ENCODE data around the gene BBS1. TPM values are rescaled to one million over a fixed set of nuclear protein-coding genes. Genes with fewer than 3 reads are reported as not detected.

BBS1 gene
- polyA plus RNA-seq, 2 of the 4 experiments (the other 2 are of a cell fraction) = 12.5 TPM

- POLR2A ChIA-PET = interaction anchor here (2.6 kb wide), 1 partner anchor 9 kb away, joined by 16 read pairs; the partner anchor contains the start of gene DPP3
- no peak overlapping the region for H3K4me3 ChIP-seq
- H3K27ac ChIP-seq = no peak overlapping the region
- CTCF ChIA-PET = interaction anchor here (0.9 to 4.8 kb wide), 8 partner anchors 8 to 82 kb away, joined by 3 to 37 read pairs (median 4); partner anchors contain the start of gene DPP3
- no peak for DNase-seq (ENCODE audit: low read depth in 1 of 2, low spot score in 1 of 2)
- H3K9me3 ChIP-seq = no peaks in the 10 kb centered on the region
- H3K4me2 ChIP-seq = no peak overlapping the region
- FAIRE-seq = no peak
- ATAC-seq = no peak
- H3K4me1 ChIP-seq = peaks cover 7% of the 10 kb centered on the region
- TF ChIP-seq FOSB (CRISPR knock-in tag; IDR thresholded peaks at IDR 0.05) = no peak
- no peak for TF ChIP-seq ZFP36 (IDR thresholded peaks at IDR 0.05; ENCODE audit: borderline replicate concordance, partially characterized antibody)
- no peak for TF ChIP-seq RARB (CRISPR knock-in tag; IDR thresholded peaks at IDR 0.05)
- TF ChIP-seq POLR2A (IDR thresholded peaks at IDR 0.05; ENCODE audit: low read length) = no peak
- no peak for TF ChIP-seq RAD21 (conservative IDR thresholded peaks at IDR 0.05 in 1 of 2, IDR thresholded peaks at IDR 0.05 in 1 of 2)
- TF ChIP-seq ZC3H11A (IDR thresholded peaks at IDR 0.05) = no peak
- TF ChIP-seq EP300 (IDR thresholded peaks at IDR 0.05) = no peak
- no peak for TF ChIP-seq CBX8 (IDR thresholded peaks at IDR 0.05)
- no peak for TF ChIP-seq CBX2 (IDR thresholded peaks at IDR 0.05; ENCODE audit: borderline replicate concordance, low read depth)
- TF ChIP-seq EHF (CRISPR knock-in tag; IDR thresholded peaks at IDR 0.05) = no peak
- TF ChIP-seq, protein P1, sequence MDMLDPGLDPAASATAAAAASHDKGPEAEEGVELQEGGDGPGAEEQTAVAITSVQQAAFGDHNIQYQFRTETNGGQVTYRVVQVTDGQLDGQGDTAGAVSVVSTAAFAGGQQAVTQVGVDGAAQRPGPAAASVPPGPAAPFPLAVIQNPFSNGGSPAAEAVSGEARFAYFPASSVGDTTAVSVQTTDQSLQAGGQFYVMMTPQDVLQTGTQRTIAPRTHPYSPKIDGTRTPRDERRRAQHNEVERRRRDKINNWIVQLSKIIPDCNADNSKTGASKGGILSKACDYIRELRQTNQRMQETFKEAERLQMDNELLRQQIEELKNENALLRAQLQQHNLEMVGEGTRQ (IDR thresholded peaks at IDR 0.05) = no peak
- no peak for TF ChIP-seq HOXB5 (CRISPR knock-in tag; IDR thresholded peaks at IDR 0.05)
- no peak for TF ChIP-seq SREBF2 (IDR thresholded peaks at IDR 0.05)
- WGBS (ENCODE audit: missing lambda C conversion rate) = 95% methylated on average over 15 of the region's 16 CpGs
These were observed 39.3 kb upstream of the BBS1 start for GRCh38 chr11:66471142-66471541.

GRCh38 chr11:66472054-66472453 is 38.4 kb upstream of the BBS1 start:
- TF ChIP-seq SREBF2 (IDR thresholded peaks at IDR 0.05) (no peak), NPAS2 (CRISPR knock-in tag; IDR thresholded peaks at IDR 0.05; ENCODE audit: borderline replicate concordance) (no peak), JUNB (IDR thresholded peaks at IDR 0.05) (no peak), JUN (IDR thresholded peaks at IDR 0.05) (no peak), HDAC2 (IDR thresholded peaks at IDR 0.05) (no peak), FOSB (CRISPR knock-in tag; IDR thresholded peaks at IDR 0.05) (no peak), ZSCAN20 (CRISPR knock-in tag; IDR thresholded peaks at IDR 0.05) (no peak), RNF2 (IDR thresholded peaks at IDR 0.05; ENCODE audit: borderline replicate concordance, low read depth) (no peak), ESRRA (IDR thresholded peaks at IDR 0.05; ENCODE audit: borderline replicate concordance, low read length) (no peak), TP53 (CRISPR knock-in tag; IDR thresholded peaks at IDR 0.05) (no peak)
- TF ChIP-seq, protein P2, sequence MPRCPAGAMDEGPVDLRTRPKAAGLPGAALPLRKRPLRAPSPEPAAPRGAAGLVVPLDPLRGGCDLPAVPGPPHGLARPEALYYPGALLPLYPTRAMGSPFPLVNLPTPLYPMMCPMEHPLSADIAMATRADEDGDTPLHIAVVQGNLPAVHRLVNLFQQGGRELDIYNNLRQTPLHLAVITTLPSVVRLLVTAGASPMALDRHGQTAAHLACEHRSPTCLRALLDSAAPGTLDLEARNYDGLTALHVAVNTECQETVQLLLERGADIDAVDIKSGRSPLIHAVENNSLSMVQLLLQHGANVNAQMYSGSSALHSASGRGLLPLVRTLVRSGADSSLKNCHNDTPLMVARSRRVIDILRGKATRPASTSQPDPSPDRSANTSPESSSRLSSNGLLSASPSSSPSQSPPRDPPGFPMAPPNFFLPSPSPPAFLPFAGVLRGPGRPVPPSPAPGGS (IDR thresholded peaks at IDR 0.05) = no peak
- 97% methylated on average over 9 of the region's 9 CpGs for WGBS (ENCODE audit: missing lambda C conversion rate)
- ATAC-seq (no peak), FAIRE-seq (no peak), DNase-seq (ENCODE audit: low read depth in 1 of 2, low spot score in 1 of 2) (no peak)
- ChIA-PET CTCF (interaction anchor here (1.1 to 4.8 kb wide), 3 partner anchors 7 to 51 kb away, joined by 3 to 37 read pairs (median 5); partner anchors contain the start of genes DPP3 and NPAS4), POLR2A (interaction anchor here (2.6 kb wide), 1 partner anchor 8 kb away, joined by 16 read pairs; the partner anchor contains the start of gene DPP3)
- no peak overlapping the region for H3K4me3 ChIP-seq
- H3K27ac ChIP-seq = no peak overlapping the region
- no peaks in the 10 kb centered on the region for H3K9me3 ChIP-seq
- H3K4me1 ChIP-seq = peaks cover 7% of the 10 kb centered on the region
- no peak overlapping the region for H3K4me2 ChIP-seq

DNA sequence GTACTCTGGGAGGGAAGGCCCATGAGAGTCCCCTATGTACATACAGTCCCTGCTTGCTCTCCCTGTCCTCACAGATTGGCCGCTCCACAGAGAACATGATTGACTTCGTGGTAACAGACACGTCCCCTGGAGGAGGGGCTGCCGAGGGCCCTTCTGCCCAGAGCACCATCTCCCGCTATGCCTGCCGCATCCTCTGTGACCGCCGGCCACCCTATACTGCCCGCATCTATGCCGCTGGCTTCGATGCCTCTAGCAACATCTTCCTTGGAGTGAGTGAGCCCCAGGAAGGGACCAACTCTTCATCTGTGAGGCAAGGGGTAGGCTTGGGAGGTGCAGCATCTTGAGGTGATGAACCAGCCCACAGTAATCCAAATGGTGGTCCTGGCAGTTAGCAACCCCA is 37.3 kb upstream of the BBS1 start:
- no peak overlapping the region for H3K4me2 ChIP-seq
- no peaks in the 10 kb centered on the region for H3K4me1 ChIP-seq
- POLR2A ChIA-PET = no interaction called here
- 90% methylated on average over 11 of the region's 11 CpGs for WGBS (ENCODE audit: missing lambda C conversion rate)
- H3K27ac ChIP-seq = no peak overlapping the region
- TF ChIP-seq HOXB5 (CRISPR knock-in tag; IDR thresholded peaks at IDR 0.05) = no peak
- no peak for TF ChIP-seq MAZ (IDR thresholded peaks at IDR 0.05; ENCODE audit: borderline replicate concordance, low read depth, low read length)
- no peak for TF ChIP-seq NFE2L2 (conservative IDR thresholded peaks at IDR 0.05; ENCODE audit: low read length)
- no peak for TF ChIP-seq POLR2AphosphoS2 (conservative IDR thresholded peaks at IDR 0.05; ENCODE audit: low read length)
- no peak for TF ChIP-seq KDM5A (IDR thresholded peaks at IDR 0.05)
- no peak for TF ChIP-seq SREBF2 (IDR thresholded peaks at IDR 0.05)
- TF ChIP-seq RARB (CRISPR knock-in tag; IDR thresholded peaks at IDR 0.05) = no peak
- ATAC-seq (no peak), FAIRE-seq (no peak), DNase-seq (ENCODE audit: low read depth in 1 of 2, low spot score in 1 of 2) (no peak)
- no peak overlapping the region for H3K4me3 ChIP-seq
- CTCF ChIA-PET = interaction anchor here (1.0 to 1.1 kb wide), 2 partner anchors 34 to 43 kb away, joined by 3 read pairs; no protein-coding TSS in a partner anchor
- no peaks in the 10 kb centered on the region for H3K9me3 ChIP-seq
